ENCODE results near the gene OR11H1.
"Not testable (repeated sequence)": the region's sequence is repeated elsewhere in the genome, so short reads cannot be mapped to it uniquely, and the experiment has no call there.

The OR11H1 gene, protein sequence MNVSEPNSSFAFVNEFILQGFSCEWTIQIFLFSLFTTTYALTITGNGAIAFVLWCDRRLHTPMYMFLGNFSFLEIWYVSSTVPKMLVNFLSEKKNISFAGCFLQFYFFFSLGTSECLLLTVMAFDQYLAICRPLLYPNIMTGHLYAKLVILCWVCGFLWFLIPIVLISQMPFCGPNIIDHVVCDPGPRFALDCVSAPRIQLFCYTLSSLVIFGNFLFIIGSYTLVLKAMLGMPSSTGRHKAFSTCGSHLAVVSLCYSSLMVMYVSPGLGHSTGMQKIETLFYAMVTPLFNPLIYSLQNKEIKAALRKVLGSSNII

GRCh38 chr22:15527892-15528291, at the start of gene OR11H1:
OR11H1 (plus strand) TSS chr22:15528192; CDS start chr22:15528192, 0 bp downstream.
- DNase-seq (ENCODE audit: low read depth): not testable (repeated sequence)

DNA sequence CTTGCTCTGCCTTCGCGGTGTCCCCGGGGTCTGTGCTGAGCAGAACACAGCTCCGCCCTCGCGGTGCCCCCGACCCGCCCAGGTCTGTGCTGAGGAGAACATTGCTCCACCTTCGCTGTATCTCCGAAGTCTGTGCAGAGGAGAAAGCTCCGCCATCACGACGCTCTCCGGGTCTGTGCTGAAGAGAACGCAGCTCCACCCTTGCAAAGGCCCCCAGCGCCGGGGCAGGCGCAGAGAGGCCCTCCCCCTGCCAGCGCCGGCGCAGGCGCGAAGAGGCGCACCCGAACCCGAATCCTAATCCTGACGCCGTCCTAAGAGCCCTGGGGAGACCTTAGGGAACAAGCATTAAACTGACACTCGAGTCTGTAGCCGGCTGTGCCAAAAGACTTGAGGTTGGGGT, 18.0 kb upstream of the OR11H1 start:
- DNase-seq (ENCODE audit: low read depth): not testable (repeated sequence)

DNA sequence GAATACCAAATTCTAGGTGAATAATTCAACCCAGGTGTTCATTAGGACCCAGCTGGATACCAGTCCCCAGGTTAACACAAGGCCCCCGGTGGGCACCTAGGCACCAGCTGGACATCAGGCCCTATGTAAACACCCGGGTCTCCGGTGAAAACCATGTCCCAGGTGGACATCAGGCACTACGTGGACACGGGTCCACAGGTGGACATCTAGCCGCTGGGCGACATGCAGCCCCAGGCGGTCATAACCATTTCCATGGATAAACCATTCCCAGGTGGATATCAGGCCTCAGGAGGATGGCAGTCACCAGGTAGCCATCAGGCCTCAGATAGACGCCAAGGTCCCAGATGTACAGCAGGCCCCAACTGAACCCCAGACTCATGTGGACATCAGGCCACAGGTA, 12.1 kb upstream of the OR11H1 start:
- not testable (repeated sequence) for DNase-seq (ENCODE audit: low read depth)

DNA sequence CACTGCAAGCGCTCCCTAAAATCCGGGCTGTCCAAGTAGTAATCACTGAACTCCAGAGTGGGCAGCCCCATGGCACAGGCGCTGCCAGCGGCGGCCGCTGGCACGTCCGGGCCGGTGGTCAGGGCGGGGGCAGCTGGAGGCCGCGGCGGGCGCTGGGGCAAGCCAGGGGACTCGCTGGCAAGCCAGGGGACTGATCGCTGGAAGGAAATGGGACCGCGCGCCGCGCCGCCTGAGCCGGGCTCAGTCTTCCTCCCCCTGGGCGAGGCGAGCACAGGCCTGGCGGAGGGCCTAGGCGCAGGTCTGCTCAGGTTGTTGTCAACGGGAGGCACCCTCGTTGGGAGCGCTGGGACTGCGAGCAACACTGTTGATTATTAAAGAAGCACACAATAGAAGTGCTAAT, 25.8 kb downstream of the OR11H1 start:
- not testable (repeated sequence) for DNase-seq (ENCODE audit: low read depth)

- DNase-seq (ENCODE audit: low read depth): not testable (repeated sequence)
Observed at GRCh38 chr22:15563461-15563860, 35.5 kb downstream of the OR11H1 start.

- not testable (repeated sequence) for DNase-seq (ENCODE audit: low read depth)
Observed at GRCh38 chr22:15565063-15565462, 37.1 kb downstream of the OR11H1 start.

All from iris pigment epithelial cell (primary cell).